Ovary (tissue), 9 donors: ENCODE data around the gene AP2A2. TPM values are rescaled to one million over a fixed set of nuclear protein-coding genes. Genes with fewer than 3 reads are reported as not detected.

Experiments used
- DNase-seq, 5 donors: peaks; one replicate each; pipeline ENCODE4 v3.0.0-alpha.2; 2019 to 2020
- H3K27ac ChIP-seq, 2 donors: fragments of 200-600 bp; one replicate each; pipeline versions ENCODE4 v1.5.1 to v1.8.0; 2019 to 2022
- H3K27me3 ChIP-seq: fragments of 200-600 bp; one replicate; pipeline ENCODE4 v1.8.0; 2022
- H3K36me3 ChIP-seq: fragments of 200-600 bp; sonication (generic); one replicate; pipeline ENCODE4 v1.5.1; 2019
- H3K4me1 ChIP-seq: one replicate; pipeline ENCODE4 v1.8.1; 2013; ENCODE audit warnings: mild to moderate bottlenecking, moderate library complexity; ENCODE audit not compliant: insufficient read depth
- H3K4me3 ChIP-seq: fragments of 200-600 bp; sonication (generic); one replicate; pipeline ENCODE4 v1.5.1; 2017
- H3K9me3 ChIP-seq, 2 donors: fragments of 200-600 bp in 1 of 2; sonication (generic) in 1 of 2; one replicate each; pipeline versions ENCODE4 v1.5.1 to v1.8.1; 2013 to 2019; ENCODE audit warnings: mild to moderate bottlenecking in 1 of 2, moderate library complexity in 1 of 2
- CTCF ChIP-seq, 3 donors: fragments of 450-650 bp in 2 of 3; fragments of 200-600 bp in 1 of 3; IDR thresholded peaks; one replicate each; pipeline versions ENCODE4 v1.5.1 to v1.8.0; 2016 to 2022; ENCODE audit warnings: antibody characterized with exemption in 3 of 3, mild to moderate bottlenecking in 1 of 3
- EP300 ChIP-seq: sonication (generic); formaldehyde crosslinking; IDR thresholded peaks from one replicate; pipeline ENCODE4 v1.6.1; 2017; ENCODE audit warnings: antibody characterized with exemption
- POLR2A ChIP-seq: fragments of 450-650 bp; IDR thresholded peaks from one replicate; pipeline ENCODE4 v1.6.1; 2017; ENCODE audit warnings: antibody characterized with exemption, mild to moderate bottlenecking, moderate library complexity
- WGBS, 3 donors: extraction: QIAGEN DNeasy Blood & Tissue Kit in 1 of 3; methylation state at CpG; one replicate each; pipeline versions ENCODE4 v1.1.5 to v1.1.7; 2013 to 2017; 5-methylcytosine and 5-hydroxymethylcytosine counted together
- intact Hi-C, 4 donors: fragments of 100-400 bp; cut with DNase I; formaldehyde crosslinking; loops; one replicate each; pipeline versions ENCODE4 v1.11.0 to v1.15.1; 2022 to 2023
- polyA plus RNA-seq, 2 donors: library from polyadenylated mRNA; stranded (reverse); fragments of 200-250 nt in 1 of 2; fragments of 350-450 nt in 1 of 2; fragmentation: Illumina TruSeq in 1 of 2; extraction: RNeasy Lipid Tissue Mini Kit (QIAGEN cat#74804) in 1 of 2; gene quantifications; one replicate each; pipeline ENCODE4 v1.2.3, GENCODE V29; 2013 to 2014
- total RNA-seq, 7 donors: library from RNA; depleted of rRNA in 2 of 7; stranded (reverse); fragments of >200 nt in 2 of 7; fragmentation: NEBNext Ultra II Directional in 3 of 7; extraction: Animal tissue kit (Norgen Biotek cat#: 25700) in 3 of 7; gene quantifications; one replicate each; pipeline versions ENCODE4 v1.1.0 to v1.2.4, GENCODE V29; 2016 to 2023
- donor health status: DM: no; HTN: no; CAD: no; lungs with moderate emphysema.
- donor health status: DM: no; HTN: no; CAD: no.
- donor health status: Bipolar disorder and iron deficiency.
- donor health status: DM: yes; HTN: yes; CAD: no.
- donor health status: DM: no; HTN: no; CAD: no.
- donor health status: DM: yes; HTN: yes; CAD: no.

AP2A2 gene
- total and polyA plus RNA-seq, 9 donors: 27.7 to 151 (median 54.0) TPM

- TF ChIP-seq CTCF (IDR thresholded peaks at IDR 0.05) (no peak), EP300 (no peak), POLR2A (no peak)
- H3K36me3 ChIP-seq: no peaks in the 10 kb centered on the region
- DNase-seq: no peak
- no peaks in the 10 kb centered on the region for H3K27me3 ChIP-seq
- H3K4me1 ChIP-seq: no peaks in the 10 kb centered on the region
- intact Hi-C loops: no loop called here
- 65 to 80% (median 78%) methylated on average over 13 of the region's 13 CpGs for WGBS, 3 donors
- H3K4me3 ChIP-seq: no peak overlapping the region
- H3K9me3 ChIP-seq: no peaks in the 10 kb centered on the region
- no peak overlapping the region for H3K27ac ChIP-seq
Measured at GRCh38 chr11:953512-953911, 27.8 kb downstream of the AP2A2 start.

GRCh38 chr11:954392-955153, 28.9 kb downstream of the AP2A2 start:
- TF ChIP-seq EP300: no peak
- no peak for TF ChIP-seq POLR2A
- no peak for TF ChIP-seq CTCF (IDR thresholded peaks at IDR 0.05)
- intact Hi-C loops: no loop called here
- H3K27ac ChIP-seq: no peak overlapping the region
- H3K36me3 ChIP-seq: no peaks in the 10 kb centered on the region
- H3K27me3 ChIP-seq: no peaks in the 10 kb centered on the region
- no peak for DNase-seq
- WGBS, 3 donors: 79 to 84% (median 81%) methylated on average over 5 of the region's 5 CpGs
- H3K4me3 ChIP-seq: no peak overlapping the region
- no peaks in the 10 kb centered on the region for H3K9me3 ChIP-seq
- H3K4me1 ChIP-seq: no peaks in the 10 kb centered on the region

- no peaks in the 10 kb centered on the region for H3K9me3 ChIP-seq
Measured at GRCh38 chr11:955154-956063, 29.7 kb downstream of the AP2A2 start.

More at GRCh38 chr11:955154-956063, 29.7 kb downstream of the AP2A2 start:
- no peaks in the 10 kb centered on the region for H3K27me3 ChIP-seq
- 61 to 65% (median 62%) methylated on average over 15 of the region's 15 CpGs for WGBS, 3 donors
- no peaks in the 10 kb centered on the region for H3K4me1 ChIP-seq
- H3K4me3 ChIP-seq: no peak overlapping the region
- TF ChIP-seq EP300 (no peak), POLR2A (no peak), CTCF (IDR thresholded peaks at IDR 0.05) (no peak)
- H3K36me3 ChIP-seq: no peaks in the 10 kb centered on the region
- H3K27ac ChIP-seq: no peak overlapping the region
- intact Hi-C loops: no loop called here
- DNase-seq: no peak
